Measurements from ENCODE around the gene NDST1. TPM values are rescaled to one million over a fixed set of nuclear protein-coding genes. Genes with fewer than 3 reads are reported as not detected.

Gene NDST1
- total RNA-seq, 1 experiment from 2014 or later, result 68.9 TPM

DNA sequence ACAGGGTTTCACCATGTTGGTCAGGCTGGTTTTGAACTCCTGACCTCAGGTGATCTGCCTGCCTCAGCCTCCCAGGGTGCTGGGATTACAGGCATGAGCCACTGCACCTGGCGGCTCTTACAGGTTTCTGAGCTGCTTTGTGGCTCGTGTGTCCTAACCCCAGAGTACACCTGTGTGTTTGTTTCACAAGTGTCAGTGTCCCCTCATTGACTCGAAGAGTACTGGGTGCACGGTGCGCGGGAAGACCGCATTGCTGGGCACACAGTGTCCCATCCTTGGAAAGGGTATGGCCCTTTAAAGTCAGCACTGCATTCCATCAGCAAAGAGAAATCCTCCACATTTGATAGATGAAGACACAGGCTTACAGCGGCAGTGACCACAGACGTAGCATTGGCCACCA lies 23.8 kb downstream of the NDST1 start:
- no TSS peak for BruUV-seq (replicated peaks)
- Mint-ChIP-seq H3K27me3 (ENCODE audit: insufficient read depth, unreplicated experiment) (no peaks in the 10 kb centered on the region), H3K9me3 (ENCODE audit: unreplicated experiment) (no peaks in the 10 kb centered on the region), H3K36me3 (ENCODE audit: insufficient read depth, unreplicated experiment) (peaks cover 59% of the 10 kb centered on the region), H3K27ac (ENCODE audit: low read depth, unreplicated experiment) (no peak overlapping the region), H3K4me3 (ENCODE audit: unreplicated experiment) (no peak overlapping the region), H3K4me1 (ENCODE audit: insufficient read depth, unreplicated experiment) (peaks cover 14% of the 10 kb centered on the region)
- no peak for DNase-seq (ENCODE audit: unreplicated experiment)
- TF ChIP-seq, protein P1, sequence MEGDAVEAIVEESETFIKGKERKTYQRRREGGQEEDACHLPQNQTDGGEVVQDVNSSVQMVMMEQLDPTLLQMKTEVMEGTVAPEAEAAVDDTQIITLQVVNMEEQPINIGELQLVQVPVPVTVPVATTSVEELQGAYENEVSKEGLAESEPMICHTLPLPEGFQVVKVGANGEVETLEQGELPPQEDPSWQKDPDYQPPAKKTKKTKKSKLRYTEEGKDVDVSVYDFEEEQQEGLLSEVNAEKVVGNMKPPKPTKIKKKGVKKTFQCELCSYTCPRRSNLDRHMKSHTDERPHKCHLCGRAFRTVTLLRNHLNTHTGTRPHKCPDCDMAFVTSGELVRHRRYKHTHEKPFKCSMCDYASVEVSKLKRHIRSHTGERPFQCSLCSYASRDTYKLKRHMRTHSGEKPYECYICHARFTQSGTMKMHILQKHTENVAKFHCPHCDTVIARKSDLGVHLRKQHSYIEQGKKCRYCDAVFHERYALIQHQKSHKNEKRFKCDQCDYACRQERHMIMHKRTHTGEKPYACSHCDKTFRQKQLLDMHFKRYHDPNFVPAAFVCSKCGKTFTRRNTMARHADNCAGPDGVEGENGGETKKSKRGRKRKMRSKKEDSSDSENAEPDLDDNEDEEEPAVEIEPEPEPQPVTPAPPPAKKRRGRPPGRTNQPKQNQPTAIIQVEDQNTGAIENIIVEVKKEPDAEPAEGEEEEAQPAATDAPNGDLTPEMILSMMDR (IDR thresholded peaks at IDR 0.05; ENCODE audit: unreplicated experiment), result no peak
- intact Hi-C loops (cut with micrococcal nuclease), result no loop called here
- CTCF ChIA-PET, result interaction anchor here (1.0 to 1.8 kb wide), 4 partner anchors 10 to 76 kb away, joined by 3 to 6 read pairs (median 4); no protein-coding TSS in a partner anchor
- POLR2A ChIA-PET, result interaction anchor here (1.0 kb wide), 1 partner anchor 10 kb away, joined by 5 read pairs; no protein-coding TSS in a partner anchor

DNA sequence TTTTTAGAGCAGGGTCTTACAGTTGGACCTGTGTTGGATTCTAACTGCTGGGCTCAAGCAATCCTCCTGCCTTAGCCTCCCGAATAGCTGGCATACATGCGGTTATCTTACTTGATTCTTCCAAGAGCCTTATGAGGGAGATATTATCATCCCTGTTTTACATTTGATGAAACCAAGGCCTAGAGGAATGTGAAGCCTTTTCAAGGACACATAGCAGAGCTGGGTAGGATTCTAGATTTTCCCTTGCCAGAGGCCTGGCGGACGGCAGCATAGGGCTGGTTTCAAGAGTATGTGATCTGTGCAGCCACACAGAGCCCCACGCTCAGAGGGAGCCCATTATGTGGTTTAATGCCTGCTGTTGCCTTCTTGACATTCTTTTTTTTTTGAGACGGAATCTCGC lies 24.2 kb downstream of the NDST1 start:
- intact Hi-C loops (cut with micrococcal nuclease), result no loop called here
- Mint-ChIP-seq H3K9me3 (ENCODE audit: unreplicated experiment) (no peaks in the 10 kb centered on the region), H3K27me3 (ENCODE audit: insufficient read depth, unreplicated experiment) (no peaks in the 10 kb centered on the region), H3K4me1 (ENCODE audit: insufficient read depth, unreplicated experiment) (peaks cover 9% of the 10 kb centered on the region), H3K36me3 (ENCODE audit: insufficient read depth, unreplicated experiment) (peaks cover 64% of the 10 kb centered on the region), H3K4me3 (ENCODE audit: unreplicated experiment) (no peak overlapping the region), H3K27ac (ENCODE audit: low read depth, unreplicated experiment) (no peak overlapping the region)
- no TSS peak for BruUV-seq (replicated peaks)
- no peak for DNase-seq (ENCODE audit: unreplicated experiment)
- ChIA-PET POLR2A (interaction anchor here (0.6 to 1.0 kb wide), 3 partner anchors 9 to 30 kb away, joined by 3 to 5 read pairs (median 4); no protein-coding TSS in a partner anchor), CTCF (interaction anchor here (1.0 to 3.1 kb wide), 6 partner anchors 9 to 99 kb away, joined by 3 to 21 read pairs (median 5); no protein-coding TSS in a partner anchor)
- TF ChIP-seq, protein P1 (IDR thresholded peaks at IDR 0.05; ENCODE audit: unreplicated experiment), result no peak

DNA sequence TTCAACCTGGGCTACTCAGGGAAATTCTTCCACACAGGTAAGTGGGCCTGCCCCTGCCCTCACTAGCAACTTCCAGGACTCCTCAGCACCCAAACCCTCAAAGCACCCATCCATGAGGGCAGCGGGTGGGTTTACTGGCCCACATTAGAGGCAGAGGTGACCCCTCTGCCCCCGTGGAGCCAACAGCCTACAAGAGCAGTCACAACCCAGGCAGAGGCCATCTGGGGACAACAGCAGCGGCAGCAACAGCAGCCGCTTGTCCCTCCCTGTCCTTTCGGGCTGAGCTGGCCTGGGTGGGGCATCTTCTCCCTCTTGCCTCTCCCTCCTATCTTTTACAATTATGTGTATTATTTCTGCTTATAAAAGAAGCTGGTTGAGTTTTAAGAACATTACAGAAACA lies 25.1 kb downstream of the NDST1 start:
- H3K27me3 Mint-ChIP-seq (ENCODE audit: insufficient read depth, unreplicated experiment), result no peaks in the 10 kb centered on the region
- TF ChIP-seq, protein P1 (IDR thresholded peaks at IDR 0.05; ENCODE audit: unreplicated experiment), result no peak
- intact Hi-C loops (cut with micrococcal nuclease), result no loop called here
- no peak overlapping the region for H3K4me3 Mint-ChIP-seq (ENCODE audit: unreplicated experiment)
- no peak overlapping the region for H3K27ac Mint-ChIP-seq (ENCODE audit: low read depth, unreplicated experiment)
- BruUV-seq (replicated peaks), result no TSS peak
- ChIA-PET CTCF (interaction anchor here (1.0 to 3.1 kb wide), 5 partner anchors 9 to 99 kb away, joined by 3 to 21 read pairs (median 5); no protein-coding TSS in a partner anchor), POLR2A (interaction anchor here (0.7 to 1.1 kb wide), 2 partner anchors 13 to 31 kb away, joined by 3 read pairs; no protein-coding TSS in a partner anchor)
- peaks cover 68% of the 10 kb centered on the region for H3K36me3 Mint-ChIP-seq (ENCODE audit: insufficient read depth, unreplicated experiment)
- no peaks in the 10 kb centered on the region for H3K9me3 Mint-ChIP-seq (ENCODE audit: unreplicated experiment)
- no peak for DNase-seq (ENCODE audit: unreplicated experiment)
- H3K4me1 Mint-ChIP-seq (ENCODE audit: insufficient read depth, unreplicated experiment), result peaks cover 9% of the 10 kb centered on the region

DNA sequence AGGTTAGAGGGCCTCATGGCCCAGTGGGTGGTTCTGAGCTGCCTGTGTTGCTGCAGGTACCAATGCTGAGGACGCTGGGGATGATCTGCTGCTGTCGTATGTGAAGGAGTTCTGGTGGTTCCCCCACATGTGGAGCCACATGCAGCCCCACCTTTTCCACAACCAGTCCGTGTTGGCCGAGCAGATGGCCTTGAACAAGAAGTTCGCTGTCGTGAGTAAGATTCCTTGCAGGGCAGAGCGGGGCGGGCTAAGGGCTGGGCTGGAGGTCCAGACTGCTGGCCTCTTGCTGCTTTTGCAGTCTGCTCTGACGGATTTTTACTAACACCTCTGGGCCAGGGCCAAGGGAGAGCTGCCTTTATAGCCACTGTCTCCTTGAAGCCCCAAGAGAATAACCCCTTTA lies 26.9 kb downstream of the NDST1 start:
- Mint-ChIP-seq H3K36me3 (ENCODE audit: insufficient read depth, unreplicated experiment) (peaks cover 84% of the 10 kb centered on the region), H3K9me3 (ENCODE audit: unreplicated experiment) (no peaks in the 10 kb centered on the region), H3K27me3 (ENCODE audit: insufficient read depth, unreplicated experiment) (no peaks in the 10 kb centered on the region), H3K4me3 (ENCODE audit: unreplicated experiment) (no peak overlapping the region), H3K27ac (ENCODE audit: low read depth, unreplicated experiment) (no peak overlapping the region), H3K4me1 (ENCODE audit: insufficient read depth, unreplicated experiment) (peaks cover 10% of the 10 kb centered on the region)
- POLR2A ChIA-PET, result interaction anchor here (0.6 to 1.0 kb wide), 3 partner anchors 42 to 92 kb away, joined by 3 read pairs; no protein-coding TSS in a partner anchor
- TF ChIP-seq, protein P1 (IDR thresholded peaks at IDR 0.05; ENCODE audit: unreplicated experiment), result no peak
- BruUV-seq (replicated peaks), result no TSS peak
- CTCF ChIA-PET, result interaction anchor here (0.6 to 3.5 kb wide), 9 partner anchors 8 to 95 kb away, joined by 3 to 21 read pairs (median 10); no protein-coding TSS in a partner anchor
- intact Hi-C loops (cut with micrococcal nuclease), result no loop called here
- no peak for DNase-seq (ENCODE audit: unreplicated experiment)
